ENCODE results near the gene MAJIN.

MAJIN gene

GRCh38 chr11:64914123-64914522, 57.8 kb downstream of the MAJIN start:
- DNase-seq (ENCODE audit: low read depth in 1 of 2, low spot score in 1 of 2) = no peak

DNA sequence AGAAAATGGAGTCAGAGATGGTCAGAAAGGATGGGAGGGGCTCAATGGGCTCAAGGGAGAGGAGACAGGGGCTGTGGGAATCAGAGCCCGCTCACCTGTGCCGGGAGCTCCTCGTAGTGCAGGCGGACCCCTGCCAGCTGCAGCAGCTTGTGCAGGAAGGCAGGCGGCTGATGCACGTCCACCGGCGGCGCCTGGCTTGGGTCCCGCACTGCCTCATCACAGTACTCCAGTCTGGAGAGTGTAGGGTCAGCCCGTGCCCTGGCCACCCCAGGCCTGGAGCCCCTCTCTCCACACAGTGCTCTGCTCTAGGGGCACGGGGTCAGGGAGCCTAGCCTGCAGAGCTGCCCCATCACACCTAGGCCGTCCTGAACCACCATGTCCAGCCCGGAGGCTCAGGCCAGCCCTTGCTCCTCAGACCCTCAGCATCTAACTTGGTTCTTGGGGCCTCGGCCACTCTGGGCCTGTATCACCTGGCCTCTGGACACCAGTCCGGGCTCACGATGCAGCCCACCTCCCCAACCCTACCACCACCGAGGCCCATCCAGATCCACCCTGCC, 58.7 kb downstream of the MAJIN start:
- DNase-seq (ENCODE audit: low read depth in 1 of 2, low spot score in 1 of 2) = no peak

GRCh38 chr11:64911689-64912088, 60.2 kb downstream of the MAJIN start:
- DNase-seq (ENCODE audit: low read depth in 1 of 2, low spot score in 1 of 2) = no peak

DNA sequence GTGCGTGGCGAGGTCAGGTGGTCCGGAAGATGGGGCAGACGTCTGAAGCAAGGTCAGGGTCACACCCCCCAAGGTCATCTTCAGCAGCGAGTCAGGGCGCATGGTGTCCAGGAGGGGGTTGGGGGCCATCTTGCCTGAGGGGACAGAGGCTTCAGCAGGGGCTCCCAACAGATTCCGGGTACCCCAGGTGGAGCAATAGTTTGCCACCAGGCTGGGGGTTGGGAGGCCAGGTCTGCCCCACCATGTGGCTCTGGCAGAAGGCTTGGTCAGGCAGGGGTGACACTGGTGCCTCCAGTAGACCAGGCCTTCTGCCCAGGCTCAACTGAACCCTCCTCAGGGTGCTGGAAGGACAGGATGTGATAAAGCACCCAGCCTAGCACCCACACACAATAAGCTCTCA, 60.8 kb downstream of the MAJIN start:
- no peak for DNase-seq (ENCODE audit: low read depth in 1 of 2, low spot score in 1 of 2)

DNA sequence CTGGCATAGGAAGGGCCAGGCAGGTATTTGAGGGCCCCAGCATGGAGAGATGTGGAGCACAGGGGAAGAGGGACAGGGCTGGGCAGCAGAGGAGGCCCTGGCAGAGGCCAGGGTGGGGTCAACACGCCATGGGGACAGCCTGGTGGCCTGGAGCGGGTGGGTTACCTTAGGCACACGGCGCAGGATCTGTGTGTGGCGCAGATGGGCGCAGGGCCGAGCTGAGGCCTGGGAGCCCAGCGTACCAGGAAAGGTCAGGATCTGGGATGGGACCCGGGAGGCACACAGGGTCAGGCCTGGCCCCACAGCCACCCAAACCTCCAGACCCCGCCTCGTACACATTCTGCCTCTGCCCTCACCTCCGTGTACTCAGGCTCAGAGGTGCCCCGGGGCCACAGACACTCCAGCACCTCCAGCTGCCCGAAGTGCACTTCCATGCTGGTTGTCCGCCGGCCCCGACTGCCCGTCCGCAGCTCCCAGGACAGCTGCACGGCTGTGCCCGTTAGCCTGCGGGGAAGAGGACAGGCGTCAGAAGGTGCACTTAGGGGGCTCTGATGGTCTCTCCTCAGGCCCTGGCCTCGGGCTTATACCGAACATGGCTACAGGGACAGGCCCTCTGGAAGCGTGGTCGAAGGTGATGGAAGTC, 61.3 kb downstream of the MAJIN start:
- DNase-seq (ENCODE audit: low read depth in 1 of 2, low spot score in 1 of 2) = no peak

- no peak for DNase-seq (ENCODE audit: low read depth in 1 of 2, low spot score in 1 of 2)
Observed at GRCh38 chr11:64909653-64910343, 62.1 kb downstream of the MAJIN start.

GRCh38 chr11:64908766-64909165, 63.1 kb downstream of the MAJIN start:
- DNase-seq (ENCODE audit: low read depth in 1 of 2, low spot score in 1 of 2) = no peak

GRCh38 chr11:64906314-64906635, 65.6 kb downstream of the MAJIN start:
- no peak for DNase-seq (ENCODE audit: low read depth in 1 of 2, low spot score in 1 of 2)

DNA sequence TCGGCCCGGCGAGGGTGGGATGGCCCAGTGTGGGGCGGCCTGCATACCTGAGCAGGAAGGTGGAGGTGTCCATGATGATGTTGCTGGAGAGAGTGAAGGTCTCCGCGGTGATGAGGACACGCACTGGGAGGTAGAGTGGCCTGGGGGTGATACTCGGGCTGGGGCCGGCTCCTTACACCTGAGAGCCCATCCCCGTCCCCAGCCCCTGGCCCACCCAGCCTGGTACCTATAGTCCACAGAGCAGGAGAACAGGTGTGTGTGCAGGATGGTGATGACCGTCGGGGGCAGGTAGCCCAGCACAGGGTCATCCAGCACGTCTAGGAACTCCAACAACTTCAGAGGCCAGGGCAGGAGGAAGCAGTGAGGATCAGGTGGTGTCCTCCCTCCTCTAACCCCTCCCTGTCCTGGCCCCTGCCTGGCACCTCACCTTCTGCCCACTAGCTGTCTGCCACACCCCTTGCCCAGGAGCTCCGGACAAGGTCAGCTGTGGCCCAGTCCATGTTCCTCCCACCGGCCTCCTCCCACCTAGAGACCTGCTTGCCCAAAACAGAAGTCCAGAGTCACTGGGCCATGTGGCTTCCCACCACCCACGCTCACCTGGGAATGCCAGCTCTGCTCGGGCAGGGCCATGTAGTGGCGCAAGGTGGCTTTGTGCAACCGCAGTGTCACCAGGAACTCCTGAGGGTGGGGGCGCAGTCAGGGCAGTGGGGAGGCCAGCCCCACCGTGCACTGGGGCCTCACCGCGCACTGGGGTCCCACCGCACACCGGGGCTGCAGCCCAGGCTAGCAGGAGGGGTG, 66.2 kb downstream of the MAJIN start:
- no peak for DNase-seq (ENCODE audit: low read depth in 1 of 2, low spot score in 1 of 2)

DNA sequence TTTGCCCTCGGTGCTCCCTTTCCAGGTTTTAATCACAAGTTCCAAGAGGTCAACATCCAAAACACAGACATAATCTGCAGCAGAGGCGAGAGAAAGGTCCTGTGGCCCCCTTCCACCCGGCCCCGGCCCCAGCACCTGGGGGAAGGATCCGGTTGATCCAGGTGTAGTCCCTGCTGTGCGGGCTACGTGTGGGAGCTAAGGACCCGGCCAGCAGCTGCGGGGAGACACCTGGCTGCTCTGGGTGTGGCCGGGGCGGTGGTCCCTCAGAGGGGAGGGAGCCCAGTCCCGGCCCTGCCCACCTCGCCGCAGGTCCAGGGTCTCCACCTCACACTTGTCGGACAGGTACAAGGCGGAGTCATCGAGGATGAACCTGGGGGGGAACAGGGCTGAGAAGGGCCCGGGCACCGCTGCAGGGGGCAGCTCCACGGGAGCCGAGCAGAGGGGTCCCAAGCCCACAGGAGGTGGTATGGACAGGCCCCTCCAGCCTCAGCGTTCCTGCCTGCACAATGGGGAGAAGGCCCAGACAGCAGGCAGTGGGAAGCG, 68.5 kb downstream of the MAJIN start:
- DNase-seq (ENCODE audit: low read depth in 1 of 2, low spot score in 1 of 2) = no peak

DNA sequence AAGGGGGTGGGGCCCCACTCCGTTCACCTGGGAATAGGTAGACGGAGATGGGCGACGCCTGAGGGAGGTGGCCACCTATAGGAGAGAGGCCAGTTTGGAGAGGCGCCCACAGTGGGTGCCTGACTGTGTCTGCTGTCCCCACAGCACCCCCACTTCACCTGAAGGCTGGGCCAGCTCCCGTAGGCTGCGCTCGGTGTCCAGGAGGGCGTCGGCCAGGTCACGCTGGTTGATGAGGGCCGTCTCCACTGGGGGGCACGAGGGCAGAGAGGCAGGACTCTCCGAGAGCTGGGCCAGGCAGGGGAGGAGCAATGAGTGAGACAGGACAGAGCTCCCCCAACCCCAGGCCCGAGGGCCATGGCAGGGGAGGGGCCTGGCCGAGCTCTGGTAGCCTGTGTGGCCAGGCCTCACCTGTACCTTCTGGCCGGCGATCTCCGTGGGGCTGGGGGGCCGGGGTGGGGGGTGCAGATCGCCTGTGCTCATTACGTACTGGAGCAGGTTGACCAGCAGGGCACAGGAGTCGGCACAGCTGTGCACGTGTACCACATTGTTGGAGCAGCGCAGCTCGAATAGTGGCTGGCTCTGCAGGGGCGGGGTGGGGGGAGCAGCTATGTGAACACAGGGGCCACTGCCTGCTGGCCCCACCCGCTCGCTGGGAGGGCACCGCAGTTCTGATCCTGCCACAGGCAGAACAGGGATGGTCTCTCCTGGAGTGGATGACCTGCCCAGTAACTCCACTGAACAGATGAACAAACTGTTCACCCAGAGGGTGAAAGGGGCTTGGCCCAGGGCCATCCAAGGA, 69.6 kb downstream of the MAJIN start:
- DNase-seq (ENCODE audit: low read depth in 1 of 2, low spot score in 1 of 2) = no peak

GRCh38 chr11:64900774-64901173, 71.1 kb downstream of the MAJIN start:
- no peak for DNase-seq (ENCODE audit: low read depth in 1 of 2, low spot score in 1 of 2)

- peak; percentile 38 to 41 for DNase-seq (ENCODE audit: low read depth in 1 of 2, low spot score in 1 of 2)
Observed at GRCh38 chr11:64900263-64900678, 71.6 kb downstream of the MAJIN start.

GRCh38 chr11:64898541-64898940, 73.4 kb downstream of the MAJIN start:
- no peak for DNase-seq (ENCODE audit: low read depth in 1 of 2, low spot score in 1 of 2)

DNA sequence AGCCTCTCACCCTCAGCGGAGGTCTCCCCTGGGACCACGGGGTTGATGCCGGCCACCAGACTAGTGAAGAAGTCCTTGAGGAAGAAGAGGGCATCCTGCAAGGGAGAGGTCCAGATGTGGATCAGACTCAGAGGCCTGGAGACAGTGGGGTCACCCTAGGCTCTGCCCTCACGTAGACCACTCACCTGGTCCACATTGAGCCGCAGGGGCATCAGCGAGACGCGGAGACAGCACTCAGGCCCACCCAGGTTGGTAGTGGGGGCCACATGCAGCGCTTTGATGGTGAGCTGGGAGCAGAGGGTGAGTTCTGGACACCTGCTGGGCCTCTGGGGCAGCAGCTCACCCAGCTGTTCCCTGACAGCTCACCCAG, 73.8 kb downstream of the MAJIN start:
- no peak for DNase-seq (ENCODE audit: low read depth in 1 of 2, low spot score in 1 of 2)

DNA sequence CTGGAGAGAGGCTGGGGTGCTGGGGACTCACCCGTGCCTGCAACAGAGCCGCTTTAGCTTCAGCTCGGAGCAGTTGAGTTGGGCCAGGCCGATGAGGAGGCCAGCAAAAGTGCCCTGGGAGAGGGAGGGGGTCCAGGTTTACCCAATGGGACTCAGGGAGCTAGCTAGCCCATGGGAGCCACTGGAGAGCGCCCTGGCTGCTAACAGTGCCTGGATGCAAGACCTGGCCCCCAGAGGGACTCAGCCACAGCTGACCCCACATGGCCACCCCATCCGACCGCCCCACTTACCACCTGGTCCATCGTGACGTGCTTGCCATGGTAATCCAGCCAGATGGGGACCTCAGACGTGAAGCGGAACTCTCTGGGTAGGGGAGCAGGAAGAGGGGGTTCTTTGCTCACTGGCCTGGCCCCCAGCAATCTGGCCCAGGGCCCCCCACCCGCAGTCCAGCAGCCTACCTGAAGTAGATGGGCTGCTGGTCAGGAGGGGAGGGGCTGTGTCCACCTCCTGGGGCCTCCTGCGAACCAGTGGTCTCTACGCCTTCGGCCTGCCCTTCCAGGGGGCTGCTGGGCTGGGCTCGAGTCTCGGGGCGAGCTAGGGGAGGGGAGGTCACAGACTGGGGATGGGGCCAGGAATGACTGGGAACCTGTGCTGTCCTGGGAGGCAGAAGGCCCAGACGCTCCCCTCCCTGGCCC, 74.4 kb downstream of the MAJIN start:
- DNase-seq (ENCODE audit: low read depth in 1 of 2, low spot score in 1 of 2) = no peak

DNA sequence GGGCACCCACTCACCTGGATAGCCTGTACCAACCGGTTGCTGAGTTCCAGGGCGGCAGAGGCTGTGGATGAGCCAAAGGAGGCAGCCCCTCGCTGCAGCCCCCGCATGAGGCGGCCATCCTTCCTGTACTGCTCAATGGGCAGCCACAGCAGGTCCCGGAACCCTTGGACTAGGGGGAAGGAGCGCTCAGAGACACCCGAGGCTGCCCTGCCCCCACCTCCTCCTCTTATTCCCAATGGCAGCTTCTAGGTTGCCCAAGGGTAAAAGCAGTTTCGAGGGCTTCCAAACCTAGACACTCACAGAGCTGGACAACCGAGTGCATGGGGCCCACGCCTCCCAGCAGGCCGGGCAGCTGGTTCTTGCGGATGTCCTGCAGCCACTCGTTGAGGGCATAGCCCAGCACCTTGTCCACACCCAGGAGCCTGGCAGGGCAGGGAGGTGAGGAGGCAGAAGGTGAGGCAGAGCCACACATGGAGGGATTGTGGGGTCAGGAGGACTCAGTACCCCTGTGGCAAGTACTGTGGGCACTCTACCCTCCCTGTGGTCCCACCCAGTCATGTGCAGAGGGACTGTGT, 75.4 kb downstream of the MAJIN start:
- DNase-seq (ENCODE audit: low read depth in 1 of 2, low spot score in 1 of 2) = no peak

DNA sequence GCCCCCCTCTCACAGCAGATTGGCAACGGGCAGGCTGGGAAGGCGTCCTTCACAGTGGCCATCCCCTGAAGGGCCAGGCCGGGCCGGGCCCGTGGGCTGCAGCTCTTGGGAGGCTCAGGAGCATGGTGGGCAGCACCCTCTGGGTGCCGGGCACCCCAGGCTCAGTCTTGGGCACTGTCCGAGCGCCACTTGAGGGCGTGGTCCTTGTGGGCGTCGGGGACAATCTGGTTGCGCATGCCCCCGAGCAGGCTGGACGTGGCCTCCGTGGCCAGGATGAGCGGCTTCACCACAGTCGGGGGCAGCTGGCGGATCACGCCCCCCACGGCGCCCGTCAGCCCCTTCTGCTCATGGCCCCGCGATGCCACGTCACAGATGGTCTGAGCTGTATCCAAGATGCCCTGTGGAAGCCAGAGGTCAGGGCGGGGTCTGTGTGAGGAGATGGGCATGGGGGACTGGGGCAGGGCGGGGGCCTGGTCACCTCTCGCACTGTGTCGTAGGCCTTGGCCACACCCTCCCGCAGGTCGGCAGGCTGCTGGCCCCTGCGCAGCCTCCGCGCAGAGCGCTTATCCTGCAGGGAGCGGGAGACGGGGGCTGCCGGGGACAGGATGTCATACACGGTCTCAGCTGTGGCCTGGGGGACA, 77.0 kb downstream of the MAJIN start:
- DNase-seq (ENCODE audit: low read depth in 1 of 2, low spot score in 1 of 2) = no peak

DNA sequence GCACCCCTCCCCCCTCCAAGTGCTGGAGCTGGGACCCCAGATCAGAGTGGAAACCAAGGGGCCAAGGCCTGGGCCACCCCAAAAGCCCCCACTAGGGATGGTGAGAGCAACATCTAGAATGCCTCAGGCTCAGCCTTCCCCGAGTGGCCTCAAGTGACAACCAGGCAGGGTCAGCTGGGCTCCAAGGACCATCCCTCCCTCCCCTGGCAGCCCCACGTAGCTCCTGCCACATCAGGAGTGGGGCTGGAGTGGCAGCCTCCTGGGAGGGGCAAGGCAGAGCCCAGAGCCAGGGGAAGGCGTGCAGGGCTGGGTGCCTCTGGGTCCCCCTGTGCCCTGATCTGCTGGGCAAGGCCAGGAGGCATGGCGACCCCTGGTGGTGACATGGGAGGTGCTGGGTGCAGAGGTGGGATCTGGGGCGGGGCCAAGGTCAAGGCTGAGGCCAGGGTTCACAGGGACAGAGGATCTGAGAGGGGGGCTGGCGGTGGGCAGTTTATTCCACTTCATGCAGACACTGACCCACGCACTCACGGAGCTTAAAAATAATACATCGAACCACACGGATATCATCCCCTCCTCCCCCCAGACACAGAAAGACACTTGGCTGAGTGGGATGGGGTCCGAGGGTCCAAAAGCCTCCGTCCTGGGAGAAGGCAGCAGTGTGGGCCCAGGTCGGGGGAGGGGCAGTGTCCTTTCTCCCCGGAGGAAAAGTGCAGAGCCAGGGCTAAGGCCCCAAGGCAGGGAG, 77.7 kb downstream of the MAJIN start:
- peak; percentile 80 to 92 for DNase-seq (ENCODE audit: low read depth in 1 of 2, low spot score in 1 of 2)

Measured in stimulated activated CD4-positive, alpha-beta T cell treated with anti-CD3 and anti-CD28 coated beads, Interleukin-15, amount 100 ng/mL, for 1 hour (primary cell).